Measurements from ENCODE around the gene EPS8L2. TPM values are rescaled to one million over a fixed set of nuclear protein-coding genes. Genes with fewer than 3 reads are reported as not detected.

The EPS8L2 gene
- total and polyA plus RNA-seq, 2 of the 13 experiments (the other 11 are each of a cell fraction or from before 2014, with no cell fraction given), result 89.3 to 416 TPM

- TF ChIP-seq, protein P1, sequence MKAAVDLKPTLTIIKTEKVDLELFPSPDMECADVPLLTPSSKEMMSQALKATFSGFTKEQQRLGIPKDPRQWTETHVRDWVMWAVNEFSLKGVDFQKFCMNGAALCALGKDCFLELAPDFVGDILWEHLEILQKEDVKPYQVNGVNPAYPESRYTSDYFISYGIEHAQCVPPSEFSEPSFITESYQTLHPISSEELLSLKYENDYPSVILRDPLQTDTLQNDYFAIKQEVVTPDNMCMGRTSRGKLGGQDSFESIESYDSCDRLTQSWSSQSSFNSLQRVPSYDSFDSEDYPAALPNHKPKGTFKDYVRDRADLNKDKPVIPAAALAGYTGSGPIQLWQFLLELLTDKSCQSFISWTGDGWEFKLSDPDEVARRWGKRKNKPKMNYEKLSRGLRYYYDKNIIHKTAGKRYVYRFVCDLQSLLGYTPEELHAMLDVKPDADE (CRISPR knock-in tag; IDR thresholded peaks at IDR 0.05), result no peak
- TF ChIP-seq TEAD3 (CRISPR knock-in tag; optimal IDR thresholded peaks at IDR 0.05; ENCODE audit: borderline replicate concordance) (peak; percentile 3), AKAP8 (CRISPR knock-in tag; IDR thresholded peaks at IDR 0.05) (no peak), NCOA2 (CRISPR knock-in tag; IDR thresholded peaks at IDR 0.05) (no peak), HIVEP1 (CRISPR knock-in tag; IDR thresholded peaks at IDR 0.05) (peak; percentile 80; the same call in 1 of the 2 replicates), ZNF790 (CRISPR knock-in tag; IDR thresholded peaks at IDR 0.05; ENCODE audit: borderline replicate concordance) (peak; percentile 38; the same call in 1 of the 2 replicates), ATM (IDR thresholded peaks at IDR 0.05; ENCODE audit: borderline replicate concordance) (no peak), TGIF2 (CRISPR knock-in tag; IDR thresholded peaks at IDR 0.05) (no peak), ARID3A (IDR thresholded peaks at IDR 0.05; ENCODE audit: low read depth, low read length) (no peak), ZNF644 (CRISPR knock-in tag; IDR thresholded peaks at IDR 0.05; ENCODE audit: low read depth) (no peak), IRF1 (CRISPR knock-in tag; IDR thresholded peaks at IDR 0.05; ENCODE audit: low read depth) (no peak), ZNF235 (CRISPR knock-in tag; IDR thresholded peaks at IDR 0.05; ENCODE audit: borderline replicate concordance) (peak; percentile 70; the same call in 1 of the 2 replicates), NR2F6 (IDR thresholded peaks at IDR 0.05) (no peak), NR2F6 (CRISPR knock-in tag; IDR thresholded peaks at IDR 0.05) (no peak), ZNF256 (CRISPR knock-in tag; conservative IDR thresholded peaks at IDR 0.05) (no peak), FOXJ3 (CRISPR knock-in tag; IDR thresholded peaks at IDR 0.05; ENCODE audit: borderline replicate concordance) (no peak), CHCHD3 (CRISPR knock-in tag; IDR thresholded peaks at IDR 0.05) (peak; percentile 58), MED1 (CRISPR knock-in tag; IDR thresholded peaks at IDR 0.05) (no peak; the same call in 1 of the 2 replicates), SCMH1 (CRISPR knock-in tag; IDR thresholded peaks at IDR 0.05; ENCODE audit: borderline replicate concordance) (no peak), POLR2A (IDR thresholded peaks at IDR 0.05; ENCODE audit: insufficient read depth in 1 of 2, low read depth in 2 of 2, low read length in 2 of 2) (peak; percentile 33 to 82; a peak in 2 of 4 replicates), ZNF121 (CRISPR knock-in tag; IDR thresholded peaks at IDR 0.05) (no peak; the same call in 1 of the 2 replicates), TMF1 (CRISPR knock-in tag; IDR thresholded peaks at IDR 0.05; ENCODE audit: low read depth) (peak; percentile 75), HHEX (CRISPR knock-in tag; IDR thresholded peaks at IDR 0.05) (no peak)
- TF ChIP-seq, protein P2, sequence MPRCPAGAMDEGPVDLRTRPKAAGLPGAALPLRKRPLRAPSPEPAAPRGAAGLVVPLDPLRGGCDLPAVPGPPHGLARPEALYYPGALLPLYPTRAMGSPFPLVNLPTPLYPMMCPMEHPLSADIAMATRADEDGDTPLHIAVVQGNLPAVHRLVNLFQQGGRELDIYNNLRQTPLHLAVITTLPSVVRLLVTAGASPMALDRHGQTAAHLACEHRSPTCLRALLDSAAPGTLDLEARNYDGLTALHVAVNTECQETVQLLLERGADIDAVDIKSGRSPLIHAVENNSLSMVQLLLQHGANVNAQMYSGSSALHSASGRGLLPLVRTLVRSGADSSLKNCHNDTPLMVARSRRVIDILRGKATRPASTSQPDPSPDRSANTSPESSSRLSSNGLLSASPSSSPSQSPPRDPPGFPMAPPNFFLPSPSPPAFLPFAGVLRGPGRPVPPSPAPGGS (CRISPR knock-in tag; IDR thresholded peaks at IDR 0.05), result peak; percentile 69
- TF ChIP-seq, protein P3, sequence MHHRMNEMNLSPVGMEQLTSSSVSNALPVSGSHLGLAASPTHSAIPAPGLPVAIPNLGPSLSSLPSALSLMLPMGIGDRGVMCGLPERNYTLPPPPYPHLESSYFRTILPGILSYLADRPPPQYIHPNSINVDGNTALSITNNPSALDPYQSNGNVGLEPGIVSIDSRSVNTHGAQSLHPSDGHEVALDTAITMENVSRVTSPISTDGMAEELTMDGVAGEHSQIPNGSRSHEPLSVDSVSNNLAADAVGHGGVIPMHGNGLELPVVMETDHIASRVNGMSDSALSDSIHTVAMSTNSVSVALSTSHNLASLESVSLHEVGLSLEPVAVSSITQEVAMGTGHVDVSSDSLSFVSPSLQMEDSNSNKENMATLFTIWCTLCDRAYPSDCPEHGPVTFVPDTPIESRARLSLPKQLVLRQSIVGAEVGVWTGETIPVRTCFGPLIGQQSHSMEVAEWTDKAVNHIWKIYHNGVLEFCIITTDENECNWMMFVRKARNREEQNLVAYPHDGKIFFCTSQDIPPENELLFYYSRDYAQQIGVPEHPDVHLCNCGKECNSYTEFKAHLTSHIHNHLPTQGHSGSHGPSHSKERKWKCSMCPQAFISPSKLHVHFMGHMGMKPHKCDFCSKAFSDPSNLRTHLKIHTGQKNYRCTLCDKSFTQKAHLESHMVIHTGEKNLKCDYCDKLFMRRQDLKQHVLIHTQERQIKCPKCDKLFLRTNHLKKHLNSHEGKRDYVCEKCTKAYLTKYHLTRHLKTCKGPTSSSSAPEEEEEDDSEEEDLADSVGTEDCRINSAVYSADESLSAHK (CRISPR knock-in tag; IDR thresholded peaks at IDR 0.05; ENCODE audit: borderline replicate concordance), result no peak
Observed at GRCh38 chr11:747158-748006, 41.4 kb downstream of the EPS8L2 start, which contains the start of gene TALDO1 (continued).

Measured in HepG2 (cell line).